Osteoblast (primary cell): Measurements from ENCODE around the gene HTRA1. TPM values are rescaled to one million over a fixed set of nuclear protein-coding genes. Genes with fewer than 3 reads are reported as not detected.

Experiments
- DNase-seq: peaks from one replicate; pipeline ENCODE4 v3.0.0; 2011; ENCODE audit warnings: low spot score, mixed read lengths; ENCODE audit not compliant: insufficient read length; ENCODE audit errors: missing footprints
- H2AFZ ChIP-seq: 2 replicates; pipeline ENCODE4 v1.6.0; 2011; ENCODE audit warnings: mild to moderate bottlenecking, low read length
- H3K27ac ChIP-seq: 2 replicates; pipeline ENCODE4 v1.5.1; 2011; ENCODE audit warnings: mild to moderate bottlenecking, low read depth, low read length, moderate library complexity
- H3K27me3 ChIP-seq: 2 replicates; pipeline ENCODE4 v1.6.0; 2012; ENCODE audit warnings: mild to moderate bottlenecking, control low read depth, inconsistent platforms, low read length, moderate library complexity; ENCODE audit not compliant: insufficient read depth
- H3K36me3 ChIP-seq: 2 replicates; pipeline ENCODE4 v1.5.1; 2011; ENCODE audit warnings: mild to moderate bottlenecking, low read length, control low read depth, moderate library complexity; ENCODE audit not compliant: insufficient read depth
- H3K4me1 ChIP-seq: 2 replicates; pipeline ENCODE4 v1.5.1; 2011; ENCODE audit warnings: mild to moderate bottlenecking, low read length, control low read depth, moderate library complexity; ENCODE audit not compliant: insufficient read depth
- H3K4me2 ChIP-seq: 2 replicates; pipeline ENCODE4 v1.6.0; 2011; ENCODE audit warnings: mild to moderate bottlenecking, low read length; ENCODE audit not compliant: insufficient read depth
- H3K4me3 ChIP-seq: fragments of 200-600 bp; sonication (generic); 3 replicates; pipeline ENCODE4 v1.5.1; 2012; ENCODE audit warnings: mild to moderate bottlenecking, low read length, inconsistent platforms; ENCODE audit not compliant: insufficient read depth
- H3K79me2 ChIP-seq: 2 replicates; pipeline ENCODE4 v1.6.0; 2012; ENCODE audit warnings: mild to moderate bottlenecking, low read length, control low read depth, inconsistent platforms; ENCODE audit not compliant: insufficient read depth
- H3K9me3 ChIP-seq: 2 replicates; pipeline ENCODE4 v1.5.1; 2011; ENCODE audit warnings: low read depth, low read length, control low read depth
- H4K20me1 ChIP-seq: 2 replicates; pipeline ENCODE4 v1.6.0; 2012; ENCODE audit warnings: mild to moderate bottlenecking, low read length, control low read depth; ENCODE audit not compliant: insufficient read depth
- total RNA-seq: library from RNA; depleted of rRNA; stranded (reverse); fragments of >200 nt; gene quantifications from 2 replicates; pipeline ENCODE4 v1.2.3, GENCODE V29; 2012
- TF ChIP-seq, protein P1 (sequence below): IDR thresholded peaks from 2 replicates; pipeline ENCODE4 v1.5.1; 2011; ENCODE audit warnings: mild to moderate bottlenecking, low read depth, low read length, moderate library complexity; ENCODE audit errors: extremely low read depth

The HTRA1 gene
- total RNA-seq, 1 donor: 392 TPM

DNA sequence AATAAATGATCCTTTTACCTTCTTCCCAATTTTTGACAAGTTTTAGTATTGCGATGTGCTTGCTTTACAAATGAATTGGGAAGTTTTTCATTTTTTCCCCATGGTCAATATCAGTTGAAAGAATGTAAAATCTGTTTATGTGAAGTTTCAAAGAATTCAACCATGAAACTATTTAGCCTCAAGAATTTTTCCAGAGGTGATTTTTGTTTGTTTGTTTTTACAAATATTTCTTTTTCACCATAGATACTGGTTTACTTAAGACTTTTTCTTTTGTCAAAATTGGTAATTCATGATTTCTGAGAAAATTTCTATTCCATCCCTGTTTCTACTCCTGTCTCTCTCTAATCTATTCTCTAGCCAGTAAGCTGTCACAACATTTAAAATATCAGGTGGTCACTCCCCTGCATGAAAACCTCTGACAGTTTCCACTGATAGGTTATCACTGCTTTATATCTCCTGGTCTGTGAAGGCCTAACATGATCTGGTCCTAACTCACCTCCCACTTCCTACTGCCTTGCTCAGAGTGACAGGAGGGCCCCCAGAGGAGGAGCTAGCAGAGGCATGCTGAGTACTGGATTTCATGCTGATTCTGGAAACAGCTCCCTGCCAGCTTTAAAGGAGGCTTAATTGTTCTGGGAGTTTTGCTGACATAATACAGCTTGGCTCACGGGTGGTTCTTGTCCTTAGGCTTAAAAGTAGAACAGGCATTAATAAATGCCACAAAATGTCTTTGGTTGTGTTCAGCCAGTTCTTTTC is 14.5 kb upstream of the HTRA1 start:
- peaks cover 10% of the 10 kb centered on the region for H3K4me1 ChIP-seq
- no peak overlapping the region for H3K4me2 ChIP-seq
- H3K79me2 ChIP-seq: no peaks in the 10 kb centered on the region
- H3K36me3 ChIP-seq: no peaks in the 10 kb centered on the region
- TF ChIP-seq, protein P1, sequence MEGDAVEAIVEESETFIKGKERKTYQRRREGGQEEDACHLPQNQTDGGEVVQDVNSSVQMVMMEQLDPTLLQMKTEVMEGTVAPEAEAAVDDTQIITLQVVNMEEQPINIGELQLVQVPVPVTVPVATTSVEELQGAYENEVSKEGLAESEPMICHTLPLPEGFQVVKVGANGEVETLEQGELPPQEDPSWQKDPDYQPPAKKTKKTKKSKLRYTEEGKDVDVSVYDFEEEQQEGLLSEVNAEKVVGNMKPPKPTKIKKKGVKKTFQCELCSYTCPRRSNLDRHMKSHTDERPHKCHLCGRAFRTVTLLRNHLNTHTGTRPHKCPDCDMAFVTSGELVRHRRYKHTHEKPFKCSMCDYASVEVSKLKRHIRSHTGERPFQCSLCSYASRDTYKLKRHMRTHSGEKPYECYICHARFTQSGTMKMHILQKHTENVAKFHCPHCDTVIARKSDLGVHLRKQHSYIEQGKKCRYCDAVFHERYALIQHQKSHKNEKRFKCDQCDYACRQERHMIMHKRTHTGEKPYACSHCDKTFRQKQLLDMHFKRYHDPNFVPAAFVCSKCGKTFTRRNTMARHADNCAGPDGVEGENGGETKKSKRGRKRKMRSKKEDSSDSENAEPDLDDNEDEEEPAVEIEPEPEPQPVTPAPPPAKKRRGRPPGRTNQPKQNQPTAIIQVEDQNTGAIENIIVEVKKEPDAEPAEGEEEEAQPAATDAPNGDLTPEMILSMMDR: no peak
- no peak for DNase-seq
- no peak overlapping the region for H3K27ac ChIP-seq
- no peak overlapping the region for H3K4me3 ChIP-seq
- no peaks in the 10 kb centered on the region for H4K20me1 ChIP-seq
- no peak overlapping the region for H2AFZ ChIP-seq
- H3K27me3 ChIP-seq: no peaks in the 10 kb centered on the region
- H3K9me3 ChIP-seq: no peaks in the 10 kb centered on the region

DNA sequence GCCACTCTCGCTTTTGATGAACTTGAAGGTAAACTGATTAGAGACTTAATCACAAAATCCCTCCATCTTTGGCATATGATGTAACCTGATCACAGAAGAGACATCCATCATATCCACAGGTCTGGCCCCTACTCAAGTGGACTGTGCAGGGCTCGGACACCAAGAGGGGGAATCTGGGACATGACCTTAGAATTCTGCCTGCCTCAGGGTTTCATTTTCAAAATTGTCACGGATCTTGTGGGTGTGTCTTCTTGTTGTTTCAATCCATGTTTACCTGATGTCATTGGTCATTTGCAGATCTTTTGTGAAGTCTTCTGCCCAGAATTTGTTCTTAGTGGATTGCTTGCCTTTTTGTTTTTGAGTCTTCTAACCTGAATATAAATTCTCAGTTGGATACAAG is 12.8 kb upstream of the HTRA1 start:
- TF ChIP-seq, protein P1: no peak
- no peak overlapping the region for H3K27ac ChIP-seq
- H4K20me1 ChIP-seq: no peaks in the 10 kb centered on the region
- H2AFZ ChIP-seq: no peak overlapping the region
- no peak for DNase-seq
- peaks cover 7% of the 10 kb centered on the region for H3K4me1 ChIP-seq
- no peaks in the 10 kb centered on the region for H3K79me2 ChIP-seq
- H3K4me2 ChIP-seq: no peak overlapping the region
- no peak overlapping the region for H3K4me3 ChIP-seq
- H3K9me3 ChIP-seq: no peaks in the 10 kb centered on the region
- no peaks in the 10 kb centered on the region for H3K36me3 ChIP-seq
- H3K27me3 ChIP-seq: no peaks in the 10 kb centered on the region

DNA sequence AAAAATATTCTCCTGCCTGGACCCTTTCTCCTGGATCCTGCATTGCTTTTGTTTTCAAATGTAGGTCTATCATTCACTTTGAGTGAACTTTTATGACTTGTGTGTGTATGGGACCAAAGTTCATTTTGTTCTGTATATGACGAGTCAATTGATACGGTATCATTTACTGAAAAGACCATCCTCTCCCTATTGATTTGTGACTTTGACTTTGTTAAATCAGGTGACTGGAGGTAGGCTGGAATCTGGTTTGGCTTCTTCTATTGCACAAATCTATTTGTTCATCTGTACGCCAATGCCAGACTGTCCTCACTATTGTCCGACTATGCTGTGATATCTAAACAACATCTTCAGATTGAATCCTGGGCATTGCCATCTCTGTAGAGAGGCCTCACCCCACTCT is 12.2 kb upstream of the HTRA1 start:
- TF ChIP-seq, protein P1: no peak
- Histone ChIP-seq H3K27me3 (no peaks in the 10 kb centered on the region), H3K4me2 (no peak overlapping the region), H3K9me3 (no peaks in the 10 kb centered on the region), H3K4me1 (peaks cover 7% of the 10 kb centered on the region), H4K20me1 (no peaks in the 10 kb centered on the region), H3K36me3 (no peaks in the 10 kb centered on the region), H3K4me3 (no peak overlapping the region), H3K27ac (no peak overlapping the region), H3K79me2 (no peaks in the 10 kb centered on the region), H2AFZ (no peak overlapping the region)
- no peak for DNase-seq

DNA sequence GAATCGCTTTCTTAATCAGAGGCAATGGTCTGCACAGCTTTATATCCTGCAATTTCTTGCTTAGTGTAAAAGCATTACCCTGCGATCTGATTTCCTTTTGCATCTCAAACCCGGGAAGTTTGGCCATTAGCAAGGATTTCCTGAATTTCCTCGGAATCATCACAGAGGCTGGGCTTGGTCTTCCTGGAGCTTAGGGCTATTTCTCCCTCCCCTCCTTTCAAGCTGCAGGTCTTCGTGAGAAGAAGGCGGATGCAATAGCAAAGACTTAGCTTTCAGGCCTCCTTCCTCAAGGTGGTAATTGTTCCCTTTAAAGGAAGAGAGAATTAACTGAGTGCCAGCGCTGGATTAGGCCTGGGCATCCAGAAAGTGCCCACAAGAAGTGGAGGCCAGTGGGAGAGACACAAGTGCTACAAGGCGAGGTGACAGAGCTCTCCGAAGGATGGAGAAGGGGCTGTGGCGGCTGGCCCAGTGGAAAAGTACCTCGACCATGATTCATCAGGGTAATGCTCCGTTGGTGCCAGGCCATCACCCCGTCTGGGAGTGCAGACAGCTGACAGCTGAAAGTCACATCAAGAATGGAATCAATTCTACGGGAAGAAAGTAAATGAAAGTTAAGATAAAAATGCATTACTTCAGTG is 10.9 kb upstream of the HTRA1 start:
- Histone ChIP-seq H3K27ac (no peak overlapping the region), H3K4me3 (no peak overlapping the region), H3K4me1 (peaks cover 5% of the 10 kb centered on the region), H2AFZ (no peak overlapping the region), H3K36me3 (no peaks in the 10 kb centered on the region), H4K20me1 (no peaks in the 10 kb centered on the region), H3K4me2 (no peak overlapping the region), H3K27me3 (no peaks in the 10 kb centered on the region), H3K9me3 (no peaks in the 10 kb centered on the region), H3K79me2 (no peaks in the 10 kb centered on the region)
- TF ChIP-seq, protein P1: no peak
- DNase-seq: no peak
